Liver (tissue), 2 donors: Measurements from ENCODE around the gene ABCC11.

Experiments
- CTCF ChIP-seq: fragments of 150-350 bp; IDR thresholded peaks from 2 replicates; pipeline ENCODE4 v1.5.1; 2017; ENCODE audit warnings: improper control_type of control experiment, low read depth, low read length; ENCODE audit not compliant: missing input control
- YY1 ChIP-seq: IDR thresholded peaks from 2 replicates; pipeline ENCODE4 v1.6.1; 2016; ENCODE audit warnings: antibody characterized with exemption, mild to moderate bottlenecking
- donor health status: healthy.

- no peak for TF ChIP-seq YY1
- no peak for TF ChIP-seq CTCF
Measured at GRCh38 chr16:48277158-48277557, 29.8 kb upstream of the ABCC11 start.
